ENCODE data around the gene CENPO.
A peak's percentile ranks its signal among the peaks of the same experiment; 100 is the strongest.

The CENPO gene

GRCh38 chr2:24827321-24828237 lies 34.4 kb downstream of the CENPO start:
- TF ChIP-seq REST (IDR thresholded peaks at IDR 0.05; ENCODE audit: insufficient read depth in 1 of 2, low read depth in 2 of 2, low read length in 2 of 2) (no peak), SIN3A (IDR thresholded peaks at IDR 0.05; ENCODE audit: borderline replicate concordance, insufficient read depth, low read length) (no peak), TAF1 (IDR thresholded peaks at IDR 0.05; ENCODE audit: borderline replicate concordance, insufficient read depth, low read length) (no peak), POLR2AphosphoS5 (IDR thresholded peaks at IDR 0.05; ENCODE audit: low read depth, low read length) (peak; percentile 35)

DNA sequence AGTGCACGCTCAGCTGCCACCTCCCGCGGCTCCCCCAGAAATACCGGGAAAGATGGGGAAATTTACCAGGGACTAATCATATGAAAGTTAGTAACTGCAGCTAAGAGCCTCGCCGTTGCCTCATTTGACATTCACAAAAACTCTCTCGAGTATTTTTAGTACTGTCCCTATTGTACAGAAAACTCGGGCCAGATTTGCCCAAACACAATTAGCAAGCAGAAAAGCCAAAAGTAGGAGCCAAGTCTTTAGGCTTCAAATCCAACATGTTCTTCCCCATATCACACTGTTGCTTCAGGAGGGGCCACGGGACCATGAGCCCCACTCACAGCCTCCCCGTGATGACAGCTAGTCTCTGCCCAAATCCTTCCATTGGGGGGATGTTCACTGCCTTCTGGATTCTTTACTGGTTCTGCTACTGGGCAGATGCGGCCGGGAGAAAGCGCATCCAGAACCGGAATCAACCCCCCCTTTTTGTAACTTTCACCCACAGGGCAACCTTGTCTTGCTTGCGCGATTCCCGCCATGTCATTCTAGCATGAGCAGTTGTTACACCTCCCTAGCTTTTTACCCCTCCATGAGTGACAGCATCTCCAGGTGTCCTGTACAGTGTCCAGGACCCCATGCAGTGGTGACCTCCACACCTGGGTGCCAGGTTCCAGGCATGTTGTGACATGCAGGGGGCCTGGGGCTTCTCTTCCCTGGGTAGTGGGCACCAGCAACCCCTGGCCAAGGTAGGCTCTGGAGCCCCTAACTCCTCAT lies 35.2 kb downstream of the CENPO start:
- no peak for TF ChIP-seq TAF1 (IDR thresholded peaks at IDR 0.05; ENCODE audit: borderline replicate concordance, insufficient read depth, low read length)
- no peak for TF ChIP-seq FOXP2 (optimal IDR thresholded peaks at IDR 0.05; ENCODE audit: borderline replicate concordance, extremely low read depth, extremely low read length, insufficient read depth)
- TF ChIP-seq SIN3A (IDR thresholded peaks at IDR 0.05; ENCODE audit: borderline replicate concordance, insufficient read depth, low read length), result no peak
- TF ChIP-seq REST (IDR thresholded peaks at IDR 0.05; ENCODE audit: insufficient read depth in 1 of 2, low read depth in 2 of 2, low read length in 2 of 2), result no peak
- TF ChIP-seq POLR2AphosphoS5 (IDR thresholded peaks at IDR 0.05; ENCODE audit: low read depth, low read length), result no peak; the same call in 1 of the 2 replicates

GRCh38 chr2:24830351-24830750 lies 37.1 kb downstream of the CENPO start:
- no peak for TF ChIP-seq FOXP2 (optimal IDR thresholded peaks at IDR 0.05; ENCODE audit: borderline replicate concordance, extremely low read depth, extremely low read length, insufficient read depth)
- no peak for TF ChIP-seq POLR2AphosphoS5 (IDR thresholded peaks at IDR 0.05; ENCODE audit: low read depth, low read length)
- no peak for TF ChIP-seq REST (IDR thresholded peaks at IDR 0.05; ENCODE audit: insufficient read depth in 1 of 2, low read depth in 2 of 2, low read length in 2 of 2)
- no peak for TF ChIP-seq SIN3A (IDR thresholded peaks at IDR 0.05; ENCODE audit: borderline replicate concordance, insufficient read depth, low read length)
- TF ChIP-seq TAF1 (IDR thresholded peaks at IDR 0.05; ENCODE audit: borderline replicate concordance, insufficient read depth, low read length), result no peak

- TF ChIP-seq SIN3A (IDR thresholded peaks at IDR 0.05; ENCODE audit: borderline replicate concordance, insufficient read depth, low read length) (no peak), TAF1 (IDR thresholded peaks at IDR 0.05; ENCODE audit: borderline replicate concordance, insufficient read depth, low read length) (no peak), REST (IDR thresholded peaks at IDR 0.05; ENCODE audit: insufficient read depth in 1 of 2, low read depth in 2 of 2, low read length in 2 of 2) (no peak), FOXP2 (optimal IDR thresholded peaks at IDR 0.05; ENCODE audit: borderline replicate concordance, extremely low read depth, extremely low read length, insufficient read depth) (no peak)
Observed at GRCh38 chr2:24830786-24831185, 37.6 kb downstream of the CENPO start.
